CD4-positive, alpha-beta T cell treated with Interleukin-6 for 4 hours (primary cell): Measurements from ENCODE around the gene PLXNB2.
"Not testable (repeated sequence)": the region's sequence is repeated elsewhere in the genome, so short reads cannot be mapped to it uniquely, and the experiment has no call there.

Source experiments
- DNase-seq: peaks from one replicate; pipeline ENCODE4 v3.0.0-alpha.2; 2020; ENCODE audit warnings: mixed read lengths

Gene PLXNB2

GRCh38 chr22:50306753-50307749 is at the start of gene PLXNB2:
Gene PLXNB2 (minus strand): TSS chr22:50307646. CDS start chr22:50290584, 17,062 bp downstream.
- DNase-seq: peak; percentile 28

GRCh38 chr22:50357222-50357621 is 49.8 kb upstream of the PLXNB2 start:
- DNase-seq: no peak

- no peak for DNase-seq
Observed at GRCh38 chr22:50356186-50356585, 48.7 kb upstream of the PLXNB2 start.

GRCh38 chr22:50348058-50348457 is 40.6 kb upstream of the PLXNB2 start:
- no peak for DNase-seq

- no peak for DNase-seq
Observed at GRCh38 chr22:50347157-50347556, 39.7 kb upstream of the PLXNB2 start.

- DNase-seq: no peak
Observed at GRCh38 chr22:50346470-50346869, 39.0 kb upstream of the PLXNB2 start.

- DNase-seq: no peak
Observed at GRCh38 chr22:50343541-50343935, 36.1 kb upstream of the PLXNB2 start.

- peak; percentile 88 for DNase-seq
Observed at GRCh38 chr22:50342651-50343540, 35.5 kb upstream of the PLXNB2 start, which contains the start of gene PPP6R2. Gene PPP6R2 (plus strand): TSS chr22:50343327. CDS start chr22:50393909, 50,582 bp downstream.

- DNase-seq: peak; percentile 93
Observed at GRCh38 chr22:50341977-50342650, 34.7 kb upstream of the PLXNB2 start.

- no peak for DNase-seq
Observed at GRCh38 chr22:50339945-50340879, 32.8 kb upstream of the PLXNB2 start.

- no peak for DNase-seq
Observed at GRCh38 chr22:50338860-50339462, 31.5 kb upstream of the PLXNB2 start.

GRCh38 chr22:50338042-50338573 is 30.7 kb upstream of the PLXNB2 start:
- no peak for DNase-seq

GRCh38 chr22:50337262-50338041 is 30.0 kb upstream of the PLXNB2 start:
- DNase-seq: no peak

- DNase-seq: not testable (repeated sequence)
Observed at GRCh38 chr22:50334433-50334832, 27.0 kb upstream of the PLXNB2 start.

GRCh38 chr22:50329236-50329635 is 21.8 kb upstream of the PLXNB2 start:
- DNase-seq: no peak

GRCh38 chr22:50327711-50328019 is 20.2 kb upstream of the PLXNB2 start:
- no peak for DNase-seq

- DNase-seq: peak; percentile 80
Observed at GRCh38 chr22:50326956-50327710, 19.7 kb upstream of the PLXNB2 start, which contains the start of gene DENND6B. Gene DENND6B (minus strand): TSS chr22:50327012. CDS start chr22:50326988, 24 bp downstream.

GRCh38 chr22:50326225-50326955 is 18.9 kb upstream of the PLXNB2 start:
- DNase-seq: no peak
